Renal pelvis (tissue), 4 donors: ENCODE results near the gene PPP1R13B. TPM values are rescaled to one million over a fixed set of nuclear protein-coding genes. Genes with fewer than 3 reads are reported as not detected.
"Not testable (repeated sequence)": the region's sequence is repeated elsewhere in the genome, so short reads cannot be mapped to it uniquely, and the experiment has no call there.

Source experiments
- DNase-seq: peaks from one replicate; pipeline ENCODE4 v3.0.0-alpha.2; 2013
- polyA plus RNA-seq, 3 donors: library from polyadenylated mRNA; unstranded; fragments of 120-200 nt; gene quantifications; one replicate each; pipeline ENCODE4 v1.2.1, GENCODE V29; 2013; ENCODE audit not compliant: insufficient read length in 3 of 3

Gene PPP1R13B
- polyA plus RNA-seq, 3 donors: 29.6 to 43.6 (median 41.0) TPM

DNA sequence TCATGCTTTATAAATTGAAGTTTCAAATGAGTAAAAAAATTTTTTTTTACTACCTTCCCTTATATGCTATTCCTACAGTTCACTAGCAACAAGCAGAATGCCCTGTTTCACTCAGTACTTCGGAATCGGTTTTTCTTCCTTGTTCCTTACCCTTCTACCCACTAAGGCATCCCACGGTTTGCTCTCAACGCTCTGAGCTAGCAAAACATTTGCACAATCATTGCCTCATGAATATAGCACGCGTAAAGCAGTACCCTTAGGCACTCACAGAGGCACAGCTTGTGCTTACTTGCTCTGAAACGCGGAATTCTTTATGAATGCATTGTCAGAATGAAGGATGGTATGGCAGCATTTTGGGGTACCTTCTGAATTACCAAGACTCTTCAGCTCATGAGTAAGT lies 45.0 kb downstream of the PPP1R13B start:
- DNase-seq: no peak

GRCh38 chr14:103801459-103801858 lies 45.9 kb downstream of the PPP1R13B start:
- DNase-seq: no peak

DNA sequence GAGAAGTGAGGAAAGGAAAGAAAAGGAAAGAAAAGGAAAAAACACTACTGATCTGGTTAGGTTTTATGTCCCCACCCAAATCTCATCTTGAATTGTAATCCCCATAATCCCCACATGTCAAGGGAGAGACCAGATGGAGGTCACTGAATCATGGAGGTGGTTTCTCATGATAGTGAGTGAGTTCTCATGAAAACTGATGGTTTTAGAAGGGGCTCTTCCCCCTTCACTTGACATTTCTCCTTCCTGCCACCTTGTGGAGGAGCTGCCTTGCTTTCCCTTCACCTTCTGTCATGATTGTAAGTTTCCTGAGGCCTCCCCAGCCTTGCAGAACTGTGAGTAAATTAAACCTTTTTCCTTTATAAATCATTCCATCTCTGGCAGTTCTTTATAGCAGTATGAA lies 54.2 kb downstream of the PPP1R13B start:
- DNase-seq: not testable (repeated sequence)

GRCh38 chr14:103788086-103788485 lies 59.3 kb downstream of the PPP1R13B start:
- no peak for DNase-seq

DNA sequence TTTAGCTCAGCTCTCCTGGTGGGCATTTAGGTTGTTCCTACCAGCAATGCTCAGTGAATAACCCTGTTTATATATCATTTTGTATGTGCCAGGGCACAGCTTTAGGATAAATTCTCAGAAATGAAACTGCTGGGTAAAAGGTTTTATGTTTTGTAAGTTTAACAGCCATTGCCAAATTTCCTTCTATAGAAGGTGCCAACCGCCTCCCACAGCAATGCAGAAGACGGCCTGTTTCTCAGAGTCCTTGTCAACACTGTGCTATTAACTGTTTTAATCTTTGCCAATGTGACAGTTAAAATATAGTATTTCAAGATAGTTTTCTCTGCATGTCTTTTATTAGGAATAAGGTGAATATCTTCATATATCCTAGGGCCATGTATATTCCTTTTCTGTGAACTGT lies 65.0 kb downstream of the PPP1R13B start:
- no peak for DNase-seq

DNA sequence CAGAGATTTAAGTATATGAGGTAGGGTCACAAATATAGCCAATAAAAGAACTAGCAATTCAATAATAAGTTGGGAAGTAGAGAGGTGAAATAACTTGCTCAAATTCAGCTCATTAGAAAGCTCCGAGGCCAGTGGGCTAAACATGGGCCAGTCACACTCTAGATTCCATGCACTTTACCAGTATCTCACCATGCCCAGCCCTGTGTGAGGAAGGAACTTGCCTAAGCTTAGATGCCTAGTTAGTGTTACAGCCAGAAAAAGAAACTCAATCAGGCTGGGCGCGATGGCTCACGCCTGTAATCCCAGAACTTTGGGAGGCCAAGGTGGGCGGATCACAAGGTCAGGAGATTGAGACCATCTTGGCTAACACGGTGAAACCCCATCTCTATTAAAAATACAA lies 71.1 kb downstream of the PPP1R13B start:
- DNase-seq: not testable (repeated sequence)

GRCh38 chr14:103775506-103775905 lies 71.9 kb downstream of the PPP1R13B start:
- no peak for DNase-seq

- no peak for DNase-seq
Measured at GRCh38 chr14:103773521-103773920, 73.9 kb downstream of the PPP1R13B start.

GRCh38 chr14:103772078-103772712 lies 75.2 kb downstream of the PPP1R13B start:
- DNase-seq: no peak

DNA sequence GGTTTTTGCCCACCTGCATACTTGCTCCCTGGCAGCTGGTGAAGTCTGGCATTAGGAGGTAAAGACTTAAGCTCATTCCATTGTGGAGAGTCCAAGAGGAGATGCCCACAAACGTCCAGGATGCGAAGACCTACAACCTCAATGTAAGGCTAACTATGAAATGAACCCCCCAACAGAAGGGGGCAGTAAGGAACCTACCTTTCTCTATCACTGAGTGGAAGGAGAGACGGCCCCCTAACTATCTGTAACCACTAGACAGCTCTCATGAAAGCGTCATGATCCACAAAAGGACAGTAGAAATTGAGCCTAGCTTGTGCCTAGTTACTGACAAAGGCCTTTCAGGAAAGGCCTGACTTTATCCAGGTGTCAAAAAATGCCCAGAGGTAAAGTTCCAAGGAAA lies 76.5 kb downstream of the PPP1R13B start:
- DNase-seq: no peak

GRCh38 chr14:103770500-103770899 lies 76.9 kb downstream of the PPP1R13B start:
- DNase-seq: no peak

- DNase-seq: no peak
Measured at GRCh38 chr14:103767336-103767894, 80.0 kb downstream of the PPP1R13B start.

- no peak for DNase-seq
Measured at GRCh38 chr14:103765526-103765925, 81.8 kb downstream of the PPP1R13B start.

DNA sequence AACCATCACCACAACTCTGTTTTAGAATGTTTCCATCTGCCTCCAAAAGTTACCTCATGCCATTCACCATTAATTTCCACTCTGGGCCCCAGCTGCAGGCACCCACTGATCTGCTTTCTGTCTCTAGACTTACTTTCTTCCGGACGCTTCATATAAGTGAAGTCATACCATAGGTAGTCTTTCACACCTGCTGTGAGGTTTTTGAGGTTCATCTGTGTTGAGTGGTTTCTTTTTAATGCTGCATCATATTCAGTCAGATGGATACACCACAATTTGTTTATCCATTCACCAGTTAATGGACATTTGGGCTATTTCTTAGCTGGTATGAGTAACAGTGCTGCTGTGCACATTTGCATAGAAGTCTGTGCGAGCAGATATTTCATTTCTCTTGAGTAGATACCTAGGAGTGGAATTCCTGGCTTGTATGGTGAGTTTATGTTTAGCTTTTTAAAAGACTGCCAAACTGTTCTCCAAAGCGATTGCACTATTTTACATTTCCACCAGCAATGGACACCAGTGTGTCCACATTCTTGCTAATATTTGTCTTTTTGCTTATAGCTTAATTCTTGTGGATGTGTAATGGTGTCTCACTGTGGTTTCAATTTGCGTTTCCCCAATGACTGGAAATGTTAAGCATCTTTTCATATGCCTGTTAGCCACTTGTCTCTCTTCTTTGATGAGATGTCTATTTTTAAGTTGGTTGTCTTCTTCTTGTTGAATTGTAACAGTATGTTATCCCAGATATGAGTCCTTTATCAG lies 83.5 kb downstream of the PPP1R13B start:
- DNase-seq: no peak

DNA sequence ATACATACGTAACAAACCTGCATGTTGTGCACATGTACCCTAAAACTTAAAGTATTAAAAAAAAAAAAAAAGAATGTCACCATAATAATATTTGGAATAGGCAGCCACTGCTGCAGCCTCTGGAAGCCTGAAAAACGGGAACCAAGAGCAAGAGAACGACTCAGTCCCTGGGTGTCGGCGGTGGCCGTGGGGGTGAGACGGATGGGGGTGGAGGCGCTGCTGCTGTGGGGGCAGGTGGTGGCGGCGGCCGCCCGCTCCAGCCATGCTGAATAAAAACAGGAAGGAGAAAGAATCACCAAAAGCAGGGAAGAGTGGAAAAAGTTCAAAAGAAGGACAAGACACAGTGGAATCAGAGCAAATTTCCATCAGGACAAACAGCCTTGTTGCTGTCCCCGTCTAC lies 84.8 kb downstream of the PPP1R13B start:
- no peak for DNase-seq

DNA sequence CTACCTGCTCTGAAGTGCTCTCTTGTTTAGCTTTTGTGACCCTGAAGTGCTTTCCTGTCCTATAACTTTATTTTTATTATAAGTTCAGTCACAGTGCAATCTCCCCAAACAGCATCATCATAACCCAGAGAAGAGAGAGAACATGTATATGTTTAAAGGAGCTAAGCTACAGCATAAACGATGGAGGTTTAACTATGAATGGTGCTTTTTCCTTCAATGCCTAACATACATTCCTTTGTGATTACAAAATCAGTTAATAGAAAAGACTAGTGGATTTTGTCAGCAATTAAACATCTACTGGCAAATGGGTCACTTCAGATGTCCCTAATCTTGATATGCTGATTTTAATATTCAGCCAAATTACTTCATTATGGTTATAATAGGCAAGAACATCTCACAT lies 85.3 kb downstream of the PPP1R13B start:
- DNase-seq: no peak

DNA sequence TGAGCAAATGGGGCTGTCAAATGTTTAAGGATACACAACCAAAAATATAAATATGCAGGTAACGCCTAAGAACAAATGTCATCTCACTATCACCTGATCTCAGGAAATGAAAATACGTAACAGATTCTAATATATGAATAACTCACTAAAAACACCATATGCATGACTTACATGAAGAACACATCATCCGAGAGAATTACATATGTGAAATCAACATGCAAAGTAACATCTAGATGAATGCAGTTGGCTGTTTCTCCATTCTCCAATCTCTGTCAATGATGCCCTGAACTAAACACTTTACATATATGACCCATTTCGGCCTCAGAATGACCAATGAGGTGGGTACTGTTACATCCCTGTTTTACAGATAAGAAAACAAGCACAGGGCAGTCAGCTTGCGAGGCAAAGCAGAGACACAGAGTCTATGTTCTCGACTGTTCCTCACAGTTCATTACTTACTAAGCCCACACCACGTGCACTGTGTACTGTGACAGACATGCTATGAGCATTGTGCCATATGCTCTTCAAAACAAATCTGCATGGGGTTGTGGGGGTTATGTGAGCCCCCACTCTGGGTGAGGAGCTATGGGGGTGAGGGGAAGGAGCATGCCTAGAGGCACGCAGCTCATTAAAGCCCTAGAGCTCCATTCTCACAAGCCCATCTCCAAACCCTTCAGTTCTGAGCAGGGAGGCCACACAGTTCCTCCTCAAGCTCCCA lies 89.2 kb downstream of the PPP1R13B start:
- DNase-seq: no peak

GRCh38 chr14:103755060-103755459 lies 92.3 kb downstream of the PPP1R13B start:
- no peak for DNase-seq

GRCh38 chr14:103753774-103754173 lies 93.6 kb downstream of the PPP1R13B start:
- DNase-seq: no peak

GRCh38 chr14:103749860-103750259 lies 97.5 kb downstream of the PPP1R13B start:
- DNase-seq: no peak

DNA sequence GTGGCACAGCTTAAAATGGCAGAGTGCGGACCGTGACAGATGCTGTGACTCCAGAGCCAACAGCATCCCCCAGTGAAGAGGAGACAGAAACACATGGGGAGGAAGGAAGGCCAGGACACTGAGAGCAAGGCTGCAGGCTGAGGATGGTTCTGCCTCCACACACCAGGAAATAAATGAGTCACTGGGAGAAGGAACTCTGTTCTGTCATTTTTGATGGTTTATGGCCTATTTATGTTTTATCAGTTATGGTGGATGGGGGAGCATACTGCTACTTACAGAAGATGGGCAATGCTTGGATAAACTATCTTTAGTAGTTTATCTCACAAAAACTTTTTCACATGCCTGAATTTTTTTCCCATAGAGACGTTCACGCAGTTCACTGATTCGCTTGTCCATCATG lies 97.9 kb downstream of the PPP1R13B start:
- no peak for DNase-seq

DNA sequence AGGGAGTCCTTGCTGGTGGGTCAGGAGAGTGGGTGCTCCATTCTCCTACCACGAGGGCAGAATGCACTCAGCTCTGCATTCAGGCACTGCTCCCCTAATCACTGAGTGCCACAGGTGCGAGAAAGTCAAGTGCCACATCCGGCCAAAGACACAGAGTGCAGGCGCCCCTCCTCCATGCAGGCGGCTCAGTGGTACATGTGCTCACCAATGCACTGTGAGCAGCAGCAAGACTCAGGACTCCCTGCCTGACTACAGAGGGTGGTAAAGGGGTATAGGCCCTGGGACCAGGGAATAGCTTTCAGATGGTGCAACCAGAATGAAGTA lies 98.9 kb downstream of the PPP1R13B start:
- DNase-seq: no peak

DNA sequence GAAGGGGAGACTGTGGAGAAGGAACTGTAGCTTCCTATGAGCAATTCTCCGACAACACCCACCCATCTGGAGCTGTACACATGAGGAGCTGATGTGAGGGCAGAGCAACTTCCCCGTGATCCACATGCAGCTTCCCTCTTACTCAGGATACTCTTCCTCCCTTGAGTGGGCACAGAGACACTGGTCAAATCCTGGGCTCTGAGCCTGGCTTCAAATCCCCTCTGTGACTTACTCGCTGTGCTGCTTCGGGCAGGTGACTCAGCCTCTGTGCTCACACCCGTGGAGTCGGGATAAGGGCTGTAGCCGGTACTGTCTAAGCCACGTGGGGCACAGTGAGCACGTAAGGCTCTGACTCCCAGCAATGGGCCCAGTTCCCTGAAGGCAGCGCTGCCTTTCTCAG lies 100.7 kb downstream of the PPP1R13B start:
- DNase-seq: no peak
